NCI-H2227 treated with DMSO at 0.1 percent for 48 hours (cell line): ENCODE data around the gene OPN1LW.
"Not testable (repeated sequence)": the region's sequence is repeated elsewhere in the genome, so short reads cannot be mapped to it uniquely, and the experiment has no call there.

Source experiments
- DNase-seq: peaks from one replicate; lab custom pipeline; 2025; lab: John Stamatoyannopoulos, UW

OPN1LW gene

DNA sequence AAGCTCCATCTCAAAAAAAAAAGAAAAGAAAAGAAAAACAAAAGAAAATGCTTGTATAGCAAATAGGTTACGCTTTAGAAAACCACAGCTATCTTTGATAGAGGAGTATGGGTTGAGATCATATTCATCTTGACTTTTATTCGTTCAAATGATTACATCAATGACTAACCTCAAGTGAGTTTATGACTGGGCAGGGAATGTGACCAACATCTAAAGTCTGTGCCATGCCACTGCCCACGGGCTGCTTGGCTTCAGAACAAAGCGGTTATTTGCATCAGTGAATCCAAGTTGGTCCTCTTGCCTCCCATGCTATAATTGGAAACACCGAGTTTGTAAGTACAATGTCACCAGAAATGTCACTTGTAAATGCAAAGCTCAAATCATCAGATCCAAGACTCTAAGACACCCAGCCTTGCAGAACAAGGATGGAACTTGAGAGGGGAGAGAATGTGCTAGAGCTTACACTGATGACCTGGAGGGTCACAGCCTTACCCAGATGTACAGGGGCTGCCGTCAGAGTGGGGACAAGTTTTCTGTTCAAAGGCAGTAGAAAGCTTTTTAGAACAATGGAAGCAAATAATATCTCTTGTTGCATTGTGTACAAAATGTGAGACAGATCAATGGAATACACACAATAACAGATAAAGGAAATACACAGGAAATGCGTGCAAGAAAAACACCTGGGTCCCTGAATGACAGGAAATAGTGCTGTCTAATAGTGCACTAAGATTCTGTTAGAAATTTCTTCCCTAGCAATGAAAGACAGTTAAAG lies 8.4 kb upstream of the OPN1LW start:
- DNase-seq, result no peak

DNA sequence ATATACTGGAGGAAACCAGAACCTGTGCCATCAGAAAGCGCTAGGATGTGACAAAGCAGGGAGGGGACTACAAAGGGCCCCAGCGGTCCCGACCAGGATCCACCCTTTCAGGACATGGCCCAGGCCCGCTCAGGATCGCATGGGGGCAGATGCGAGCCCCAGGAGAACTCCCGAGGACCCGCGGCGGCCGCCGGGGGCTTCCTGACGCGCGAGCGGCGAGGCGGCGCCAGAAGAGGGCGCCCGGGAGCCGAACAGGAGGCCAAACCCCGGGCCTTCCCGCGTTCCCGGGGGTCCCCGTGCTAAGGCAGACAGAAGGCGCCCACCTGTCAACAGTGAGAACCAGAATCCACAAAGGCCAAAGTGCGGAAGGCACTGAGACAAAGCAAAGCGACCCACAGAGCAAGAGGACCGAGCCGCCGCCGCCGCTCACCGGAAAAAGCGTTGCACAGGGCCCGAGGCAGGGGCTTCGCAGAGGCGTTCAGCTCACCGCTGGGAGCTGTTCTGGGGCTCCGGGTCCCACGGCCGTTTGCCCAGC lies 7.3 kb upstream of the OPN1LW start:
- DNase-seq, result peak; percentile 55

DNA sequence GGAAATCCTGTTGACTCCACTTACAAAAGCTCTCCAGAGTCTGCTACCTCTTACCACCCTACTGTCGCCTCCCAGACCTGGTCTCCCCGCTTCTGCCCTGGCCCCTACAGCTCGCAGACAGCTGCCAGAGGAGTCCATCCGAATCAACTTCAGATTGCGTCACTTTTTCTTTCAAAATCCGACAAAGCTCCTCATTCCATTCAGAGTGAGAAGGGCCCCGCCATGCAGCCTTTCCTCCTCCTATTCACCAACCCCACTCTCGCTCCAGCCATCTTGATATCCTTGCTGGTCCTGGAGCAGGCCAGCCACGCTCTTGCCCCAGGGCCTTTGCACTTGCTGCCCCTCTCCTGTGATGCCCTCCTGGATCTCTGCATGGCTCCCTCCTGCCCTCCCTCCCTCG lies 5.2 kb upstream of the OPN1LW start:
- no peak for DNase-seq

DNA sequence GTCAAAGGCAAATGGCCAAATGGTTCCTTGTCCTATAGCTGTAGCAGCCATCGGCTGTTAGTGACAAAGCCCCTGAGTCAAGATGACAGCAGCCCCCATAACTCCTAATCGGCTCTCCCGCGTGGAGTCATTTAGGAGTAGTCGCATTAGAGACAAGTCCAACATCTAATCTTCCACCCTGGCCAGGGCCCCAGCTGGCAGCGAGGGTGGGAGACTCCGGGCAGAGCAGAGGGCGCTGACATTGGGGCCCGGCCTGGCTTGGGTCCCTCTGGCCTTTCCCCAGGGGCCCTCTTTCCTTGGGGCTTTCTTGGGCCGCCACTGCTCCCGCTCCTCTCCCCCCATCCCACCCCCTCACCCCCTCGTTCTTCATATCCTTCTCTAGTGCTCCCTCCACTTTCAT lies 3.8 kb upstream of the OPN1LW start:
- DNase-seq, result no peak

DNA sequence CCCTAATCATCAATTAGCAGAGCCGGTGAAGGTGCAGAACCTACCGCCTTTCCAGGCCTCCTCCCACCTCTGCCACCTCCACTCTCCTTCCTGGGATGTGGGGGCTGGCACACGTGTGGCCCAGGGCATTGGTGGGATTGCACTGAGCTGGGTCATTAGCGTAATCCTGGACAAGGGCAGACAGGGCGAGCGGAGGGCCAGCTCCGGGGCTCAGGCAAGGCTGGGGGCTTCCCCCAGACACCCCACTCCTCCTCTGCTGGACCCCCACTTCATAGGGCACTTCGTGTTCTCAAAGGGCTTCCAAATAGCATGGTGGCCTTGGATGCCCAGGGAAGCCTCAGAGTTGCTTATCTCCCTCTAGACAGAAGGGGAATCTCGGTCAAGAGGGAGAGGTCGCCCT lies 3.3 kb upstream of the OPN1LW start:
- DNase-seq, result no peak

DNA sequence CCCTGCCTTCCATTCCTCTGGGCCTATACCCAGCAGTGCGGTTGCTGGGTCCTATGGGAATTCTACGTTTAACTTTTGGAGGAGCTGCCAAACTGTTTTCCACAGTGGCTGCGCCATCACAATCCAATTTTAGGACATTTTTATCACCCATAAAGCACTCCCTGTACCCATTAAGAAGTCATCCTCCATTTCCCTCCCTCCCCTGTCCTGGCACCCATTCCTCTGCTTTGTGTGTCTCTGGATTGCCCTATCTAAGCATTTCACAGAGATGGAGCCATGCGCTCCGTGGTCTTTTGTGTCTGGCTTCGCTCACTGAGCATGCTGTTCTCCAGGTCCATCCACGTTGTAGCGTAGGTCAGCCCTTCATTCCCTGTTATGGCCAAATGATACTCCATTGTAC lies 1.7 kb upstream of the OPN1LW start:
- no peak for DNase-seq

DNA sequence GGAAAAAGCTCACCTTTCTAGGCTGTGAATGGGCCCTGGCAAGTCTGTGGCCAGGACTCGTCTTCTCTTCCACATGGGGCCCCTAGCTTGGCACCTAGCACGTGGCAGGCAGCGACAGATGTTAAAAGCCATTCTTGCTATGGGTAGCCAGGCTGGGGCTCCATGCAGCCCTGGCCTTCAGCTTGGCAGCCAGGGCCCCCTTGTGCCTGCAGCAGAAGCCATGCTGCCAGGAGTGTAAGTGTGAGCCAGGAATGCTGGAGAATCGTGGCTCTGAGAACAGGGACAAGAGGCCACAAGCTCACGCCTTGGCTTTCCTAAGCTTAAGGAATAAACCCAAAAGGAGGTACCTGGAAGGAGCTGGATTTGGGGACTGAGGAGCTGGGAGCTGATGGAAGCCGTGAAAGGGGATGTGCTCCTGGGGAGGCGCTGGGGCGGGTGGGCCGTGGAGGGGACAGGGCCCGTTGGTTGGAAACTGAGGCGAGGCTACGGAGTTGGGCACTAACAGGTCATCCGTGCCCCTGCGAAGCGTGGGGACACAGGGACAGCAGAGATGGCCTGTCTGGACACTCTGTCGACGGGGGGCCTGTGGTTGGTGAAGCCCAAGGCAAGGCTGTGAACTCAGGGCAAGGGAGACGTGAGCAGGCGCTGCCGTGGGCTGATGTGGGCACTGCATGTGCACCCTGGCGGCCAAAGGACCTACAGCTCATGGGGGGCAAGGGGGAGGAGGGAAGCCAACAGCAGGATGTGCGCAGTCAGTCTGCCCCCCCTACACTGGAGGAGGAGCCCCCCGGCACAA lies 895 bp upstream of the OPN1LW start:
- DNase-seq, result no peak

DNA sequence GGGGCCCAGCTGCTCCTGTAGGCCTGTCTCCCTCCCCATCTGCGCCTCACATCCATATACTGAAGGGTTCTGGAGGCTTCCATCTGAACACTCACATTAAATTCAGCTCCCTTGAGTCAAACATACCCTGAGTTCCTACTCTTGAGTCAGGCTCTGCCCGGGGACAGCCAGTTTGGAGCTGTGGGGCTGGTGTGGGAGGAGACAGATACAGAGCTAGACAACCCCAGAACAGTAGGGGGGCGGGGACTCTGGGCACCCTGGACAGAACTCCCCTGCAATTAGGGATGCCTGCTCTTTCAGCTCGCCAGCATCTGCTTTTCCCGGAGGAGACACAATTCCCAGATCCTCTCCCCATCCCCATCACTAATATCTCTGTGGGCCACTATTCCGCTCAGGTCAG lies 7.0 kb downstream of the OPN1LW start:
- DNase-seq, result not testable (repeated sequence)

DNA sequence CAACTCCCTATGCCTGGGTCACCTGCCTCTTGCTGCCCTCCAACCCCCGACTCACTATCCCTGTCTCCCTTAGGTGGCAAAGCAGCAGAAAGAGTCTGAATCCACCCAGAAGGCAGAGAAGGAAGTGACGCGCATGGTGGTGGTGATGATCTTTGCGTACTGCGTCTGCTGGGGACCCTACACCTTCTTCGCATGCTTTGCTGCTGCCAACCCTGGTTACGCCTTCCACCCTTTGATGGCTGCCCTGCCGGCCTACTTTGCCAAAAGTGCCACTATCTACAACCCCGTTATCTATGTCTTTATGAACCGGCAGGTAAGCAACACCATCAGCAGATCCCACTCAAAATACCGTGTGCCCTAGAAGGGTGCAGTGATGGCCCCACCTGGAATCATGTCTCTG lies 12.2 kb downstream of the OPN1LW start:
- DNase-seq, result not testable (repeated sequence)

DNA sequence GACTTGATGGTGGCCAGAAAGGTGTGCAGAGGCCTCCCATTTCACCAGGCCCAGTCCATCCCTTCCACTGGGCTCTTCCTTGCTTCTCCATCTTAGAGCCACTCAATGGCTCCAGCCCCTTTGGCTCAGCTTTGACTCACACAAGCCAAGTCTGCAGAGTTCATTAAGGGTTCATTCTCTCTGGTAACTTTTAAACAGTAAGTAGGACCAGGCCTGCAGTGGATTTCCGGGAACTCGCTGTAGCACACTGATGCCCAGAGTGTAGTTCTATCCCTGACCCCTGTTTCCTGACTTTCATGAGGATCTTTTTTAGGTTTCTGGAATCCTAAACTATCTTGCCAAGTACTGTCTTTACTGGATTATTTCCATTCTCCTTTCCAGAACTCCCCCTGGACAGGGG lies 13.2 kb downstream of the OPN1LW start:
- not testable (repeated sequence) for DNase-seq

DNA sequence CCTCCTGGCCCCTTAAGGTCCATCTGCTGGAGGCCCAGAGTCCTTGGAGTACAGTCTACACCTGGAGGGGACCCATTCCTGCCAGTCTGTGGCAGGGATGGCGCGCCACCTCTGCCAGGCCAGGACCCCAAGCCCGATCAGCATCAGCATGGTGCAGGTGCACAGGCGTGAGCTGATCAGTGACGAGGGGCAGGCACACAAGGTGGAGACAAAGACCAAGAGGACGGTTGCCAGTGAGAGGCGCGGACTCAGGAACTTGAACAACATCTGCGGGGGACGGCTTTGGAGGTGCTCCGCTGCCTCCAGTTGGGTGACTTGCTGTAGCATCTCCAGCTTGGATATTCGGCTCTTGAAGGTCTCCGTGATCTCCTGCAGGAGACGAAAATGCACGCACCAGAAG lies 15.3 kb downstream of the OPN1LW start:
- DNase-seq, result not testable (repeated sequence)

DNA sequence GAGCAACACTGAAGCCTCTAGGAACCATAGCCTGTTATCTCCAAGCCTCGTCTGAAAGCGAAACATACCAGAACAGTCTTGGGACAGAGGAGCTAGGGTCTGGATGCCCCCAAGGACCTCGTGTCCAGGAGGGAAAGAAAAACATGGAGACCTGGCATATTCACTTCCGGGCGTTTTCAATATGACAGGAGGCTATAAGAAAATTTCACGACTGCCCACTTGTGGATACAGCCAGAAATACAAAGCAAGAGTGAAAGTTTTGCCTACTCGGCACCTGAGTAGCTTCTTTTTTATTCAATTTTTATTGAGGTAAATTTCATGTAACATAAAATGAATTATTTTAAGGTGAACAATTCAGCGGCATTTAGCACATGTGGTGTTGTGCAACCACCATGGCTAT lies 20.9 kb downstream of the OPN1LW start:
- not testable (repeated sequence) for DNase-seq

DNA sequence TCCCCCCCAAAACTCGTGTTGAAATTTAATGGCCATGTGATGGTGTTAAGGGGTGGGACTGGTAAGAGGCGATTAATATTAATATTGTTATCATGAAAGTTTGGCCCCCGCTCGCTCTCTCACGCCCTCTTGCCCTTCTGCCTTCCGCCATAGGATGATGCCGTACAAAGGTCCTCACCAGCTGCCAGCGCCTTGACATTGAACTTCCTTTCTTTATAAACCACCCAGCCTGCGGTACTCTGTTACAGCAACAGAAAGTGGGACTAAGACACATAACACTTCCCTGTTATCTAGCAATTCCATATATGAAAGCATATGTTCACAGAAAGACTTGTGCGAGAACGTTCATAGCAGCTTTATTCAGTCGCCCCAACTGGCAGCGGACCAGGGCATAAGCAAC lies 24.3 kb downstream of the OPN1LW start:
- DNase-seq, result not testable (repeated sequence)

DNA sequence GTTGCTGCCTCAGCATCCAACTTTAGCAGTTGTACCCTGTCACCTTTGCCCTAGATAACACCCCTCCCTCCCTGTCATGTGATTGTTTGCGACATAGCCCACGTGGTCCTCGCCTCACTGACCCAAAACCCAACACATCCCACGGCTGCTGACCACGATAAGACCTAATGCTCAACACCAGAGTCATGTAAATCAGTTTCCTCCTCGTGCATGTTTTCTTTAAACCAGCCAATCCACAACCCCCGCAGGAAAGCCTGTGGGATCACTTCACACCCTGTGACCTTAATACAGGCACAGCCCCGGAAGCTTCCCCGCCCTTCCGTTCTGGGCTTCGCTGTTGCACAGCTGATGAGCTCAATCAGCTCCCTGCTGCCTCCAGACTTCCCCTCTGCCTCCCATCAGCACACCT lies 28.5 kb downstream of the OPN1LW start:
- DNase-seq, result not testable (repeated sequence)

DNA sequence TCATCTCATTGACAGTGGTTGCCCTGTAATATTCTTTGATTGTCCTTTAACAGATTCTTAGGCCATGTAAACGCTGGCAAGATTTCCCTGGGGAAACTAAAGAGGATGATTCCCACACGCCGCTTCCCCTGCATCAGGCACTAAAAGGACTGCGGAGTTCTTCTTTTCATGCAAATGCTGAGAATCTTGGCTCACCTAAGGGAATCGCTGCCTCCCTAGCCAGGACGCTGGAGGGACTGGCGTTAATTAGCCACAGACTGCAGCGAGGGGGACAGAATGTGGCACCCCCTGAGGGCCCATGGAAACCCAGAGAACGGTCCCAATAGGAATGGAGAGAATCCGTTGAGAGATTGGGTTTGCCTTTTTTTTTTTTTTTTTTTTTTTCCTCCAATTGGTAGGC lies 30.3 kb downstream of the OPN1LW start:
- not testable (repeated sequence) for DNase-seq

DNA sequence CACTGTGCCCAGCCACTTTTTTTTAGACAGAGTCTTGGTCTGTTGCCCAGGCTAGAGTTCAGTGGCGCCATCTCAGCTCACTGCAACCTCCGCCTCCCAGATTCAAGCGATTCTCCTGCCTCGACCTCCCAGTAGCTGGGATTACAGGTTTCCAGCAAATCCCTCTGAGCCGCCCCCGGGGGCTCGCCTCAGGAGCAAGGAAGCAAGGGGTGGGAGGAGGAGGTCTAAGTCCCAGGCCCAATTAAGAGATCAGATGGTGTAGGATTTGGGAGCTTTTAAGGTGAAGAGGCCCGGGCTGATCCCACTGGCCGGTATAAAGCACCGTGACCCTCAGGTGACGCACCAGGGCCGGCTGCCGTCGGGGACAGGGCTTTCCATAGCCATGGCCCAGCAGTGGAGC lies 38.3 kb downstream of the OPN1LW start, which contains the start of gene OPN1MW:
Gene OPN1MW, plus strand, starts transcription at position 301 of the 400 bp plus-strand sequence. Its CDS starts 82 bp downstream, at position 383.
- DNase-seq, result not testable (repeated sequence)

DNA sequence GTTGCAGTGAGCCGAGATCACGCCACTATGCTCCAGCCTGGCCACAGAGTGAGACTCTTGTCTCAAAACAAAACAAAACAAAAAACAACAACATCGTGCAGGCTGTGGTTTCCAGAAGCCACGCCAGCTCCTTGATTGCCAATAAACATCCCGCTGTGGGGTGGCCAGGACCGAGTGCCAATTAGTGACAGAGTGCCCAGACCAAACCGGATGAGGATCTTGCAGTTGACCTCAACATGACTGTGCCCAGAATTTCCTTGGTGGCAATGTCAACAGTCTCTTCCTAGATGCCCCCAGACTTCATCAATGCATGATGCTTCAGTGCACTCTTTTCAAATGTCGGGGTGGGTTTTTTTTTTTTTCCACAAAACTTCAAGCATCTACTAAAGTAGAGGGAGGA lies 39.8 kb downstream of the OPN1LW start:
- not testable (repeated sequence) for DNase-seq

DNA sequence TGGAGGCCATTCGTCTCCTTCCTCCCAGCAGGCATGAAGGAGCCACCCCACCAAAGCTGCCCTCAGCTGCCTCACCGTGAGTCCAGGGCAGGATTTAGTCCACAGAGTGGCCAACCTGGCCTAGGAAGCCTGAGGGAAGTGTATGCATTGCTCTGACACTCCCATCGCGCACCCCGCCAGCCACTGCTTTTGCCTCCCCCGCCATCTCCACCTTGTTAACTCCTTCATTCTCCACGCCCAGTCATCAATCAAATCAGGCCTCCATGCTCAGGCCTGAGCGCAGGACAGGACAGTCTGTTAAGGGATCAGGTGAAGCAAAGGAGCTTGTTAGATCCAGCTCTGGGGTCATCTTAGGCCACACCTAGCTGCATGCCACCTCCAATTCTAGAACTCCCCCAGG lies 48.8 kb downstream of the OPN1LW start:
- not testable (repeated sequence) for DNase-seq

DNA sequence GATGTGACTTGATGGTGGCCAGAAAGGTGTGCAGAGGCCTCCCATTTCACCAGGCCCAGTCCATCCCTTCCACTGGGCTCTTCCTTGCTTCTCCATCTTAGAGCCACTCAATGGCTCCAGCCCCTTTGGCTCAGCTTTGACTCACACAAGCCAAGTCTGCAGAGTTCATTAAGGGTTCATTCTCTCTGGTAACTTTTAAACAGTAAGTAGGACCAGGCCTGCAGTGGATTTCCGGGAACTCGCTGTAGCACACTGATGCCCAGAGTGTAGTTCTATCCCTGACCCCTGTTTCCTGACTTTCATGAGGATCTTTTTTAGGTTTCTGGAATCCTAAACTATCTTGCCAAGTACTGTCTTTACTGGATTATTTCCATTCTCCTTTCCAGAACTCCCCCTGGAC lies 50.3 kb downstream of the OPN1LW start:
- DNase-seq, result not testable (repeated sequence)

DNA sequence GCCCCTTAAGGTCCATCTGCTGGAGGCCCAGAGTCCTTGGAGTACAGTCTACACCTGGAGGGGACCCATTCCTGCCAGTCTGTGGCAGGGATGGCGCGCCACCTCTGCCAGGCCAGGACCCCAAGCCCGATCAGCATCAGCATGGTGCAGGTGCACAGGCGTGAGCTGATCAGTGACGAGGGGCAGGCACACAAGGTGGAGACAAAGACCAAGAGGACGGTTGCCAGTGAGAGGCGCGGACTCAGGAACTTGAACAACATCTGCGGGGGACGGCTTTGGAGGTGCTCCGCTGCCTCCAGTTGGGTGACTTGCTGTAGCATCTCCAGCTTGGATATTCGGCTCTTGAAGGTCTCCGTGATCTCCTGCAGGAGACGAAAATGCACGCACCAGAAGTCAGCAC lies 52.4 kb downstream of the OPN1LW start:
- not testable (repeated sequence) for DNase-seq
